Keratinocyte (primary cell): Measurements from ENCODE around the gene ZNF12.

ENCODE experiments used
- CTCF ChIP-seq, 3 experiments: IDR thresholded peaks in 1 of 3; conservative IDR thresholded peaks in 1 of 3; optimal IDR thresholded peaks in 1 of 3; 2 replicates in 2 of 3; 3 replicates in 1 of 3; pipeline versions ENCODE3 to v1.5.1; 2011; ENCODE audit warnings: low read length in 3 of 3, mild to moderate bottlenecking in 3 of 3, moderate library complexity in 2 of 3, control low read depth in 1 of 3, inconsistent platforms in 1 of 3; ENCODE audit not compliant: insufficient read depth in 2 of 3; ENCODE audit errors: extremely low read depth in 1 of 3
- EZH2 ChIP-seq: IDR thresholded peaks from one replicate; pipeline ENCODE4 v1.6.1; 2012; ENCODE audit warnings: inconsistent platforms, mild to moderate bottlenecking, low read length, moderate library complexity

- TF ChIP-seq CTCF (optimal IDR thresholded peaks at IDR 0.05 in 1 of 3, IDR thresholded peaks at IDR 0.05 in 1 of 3, conservative IDR thresholded peaks at IDR 0.05 in 1 of 3; ENCODE audit: extremely low read depth in 1 of 3, insufficient read depth in 2 of 3, low read length in 3 of 3), result no peak
- no peak for TF ChIP-seq EZH2
Observed at GRCh38 chr7:6644728-6645127, 62.0 kb downstream of the ZNF12 start.
